ENCODE data around the gene MXRA7.

MXRA7 gene

DNA sequence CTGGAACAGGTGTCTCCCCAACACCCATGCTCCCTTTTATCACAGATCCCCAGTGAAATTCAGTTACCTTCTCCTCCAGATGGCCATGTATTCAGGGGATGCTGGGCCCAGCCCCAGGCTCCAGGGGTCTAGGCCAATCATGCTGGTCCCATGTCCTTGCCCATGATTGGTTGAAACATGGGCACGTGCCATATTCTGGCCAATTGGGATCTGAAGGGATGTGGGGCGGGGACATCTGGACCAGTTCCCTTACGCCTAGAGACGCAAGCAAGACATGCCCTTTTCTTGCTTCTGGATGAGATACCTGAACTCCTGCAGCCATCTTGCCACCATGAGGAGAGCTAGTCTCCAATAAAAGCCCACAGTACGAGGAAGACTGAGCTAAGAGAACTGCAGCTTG lies 36.2 kb downstream of the MXRA7 start:
- no peak for DNase-seq

GRCh38 chr17:76673729-76674128 lies 37.0 kb downstream of the MXRA7 start:
- DNase-seq, result no peak

- no peak for DNase-seq
Measured at GRCh38 chr17:76672892-76673291, 37.9 kb downstream of the MXRA7 start.

- no peak for DNase-seq
Measured at GRCh38 chr17:76672270-76672851, 38.4 kb downstream of the MXRA7 start.

GRCh38 chr17:76671912-76672262 lies 38.9 kb downstream of the MXRA7 start:
- DNase-seq, result no peak

- DNase-seq, result peak; percentile 96
Measured at GRCh38 chr17:76671123-76671911, 39.4 kb downstream of the MXRA7 start.

- DNase-seq, result no peak
Measured at GRCh38 chr17:76670718-76671122, 40.0 kb downstream of the MXRA7 start.

DNA sequence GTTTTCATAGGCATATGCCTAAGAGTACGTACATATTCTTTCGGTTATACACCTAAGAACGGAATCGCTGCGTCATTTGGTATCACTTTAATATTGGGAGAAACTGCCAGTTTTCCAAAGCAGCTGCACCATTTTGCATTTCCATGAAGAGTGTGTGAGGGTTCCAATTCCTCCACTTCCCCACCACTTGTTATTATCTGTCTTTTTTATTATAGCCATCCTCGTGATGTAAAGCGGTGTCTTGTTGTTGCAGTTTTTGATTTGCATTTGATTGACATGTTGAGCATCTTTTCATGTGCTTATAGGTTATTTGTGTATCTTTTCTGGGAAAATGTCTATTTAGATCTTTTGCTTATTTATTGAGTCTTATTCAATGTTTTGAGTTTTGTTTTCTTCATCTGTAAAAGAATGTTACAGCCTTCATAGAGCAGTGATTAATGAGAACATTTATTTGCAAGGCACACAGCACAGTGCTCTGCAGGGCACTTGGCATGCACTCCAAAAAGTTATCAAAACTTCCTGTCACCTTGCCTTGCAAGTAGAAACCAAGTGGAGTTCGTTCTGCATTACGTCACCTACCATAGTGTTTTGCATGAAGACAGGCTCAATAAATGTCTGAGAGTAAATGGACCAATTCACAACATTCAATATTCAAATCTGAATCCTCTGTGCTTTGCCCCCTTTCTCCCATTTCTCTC lies 40.6 kb downstream of the MXRA7 start:
- DNase-seq, result no peak

DNA sequence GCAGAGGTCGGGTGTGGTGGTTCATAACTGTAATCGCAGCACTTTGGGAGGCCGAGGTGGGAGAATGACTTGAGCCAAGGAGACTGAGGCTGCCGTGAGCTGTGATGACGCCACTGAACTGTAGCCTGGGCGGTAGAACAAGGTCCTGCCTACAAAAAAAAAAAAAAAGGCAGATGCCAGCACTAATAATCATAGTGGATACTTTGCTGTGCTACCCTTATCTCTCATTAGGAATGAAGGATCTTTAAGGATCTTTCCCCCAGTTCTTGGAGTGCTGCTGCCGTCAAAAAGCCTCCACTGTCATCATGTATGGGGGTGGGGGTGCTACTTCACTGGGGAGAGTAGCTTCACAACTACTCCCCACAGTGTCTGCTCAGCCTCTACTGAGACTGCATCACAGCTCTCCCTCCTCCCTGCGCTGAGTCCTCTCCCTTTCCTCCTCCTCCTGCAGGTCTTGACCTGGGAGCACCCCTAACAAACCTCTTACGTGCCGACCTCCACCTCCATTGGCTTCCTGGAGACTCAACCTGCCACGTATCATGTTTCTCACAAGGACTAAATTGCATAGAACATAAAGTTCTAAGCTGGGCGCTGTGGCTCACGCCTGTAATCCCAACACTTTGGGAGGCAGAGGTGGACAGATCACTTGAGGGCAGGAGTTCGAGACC lies 42.8 kb downstream of the MXRA7 start:
- DNase-seq, result no peak

- DNase-seq, result no peak
Measured at GRCh38 chr17:76667491-76667755, 43.3 kb downstream of the MXRA7 start.

DNA sequence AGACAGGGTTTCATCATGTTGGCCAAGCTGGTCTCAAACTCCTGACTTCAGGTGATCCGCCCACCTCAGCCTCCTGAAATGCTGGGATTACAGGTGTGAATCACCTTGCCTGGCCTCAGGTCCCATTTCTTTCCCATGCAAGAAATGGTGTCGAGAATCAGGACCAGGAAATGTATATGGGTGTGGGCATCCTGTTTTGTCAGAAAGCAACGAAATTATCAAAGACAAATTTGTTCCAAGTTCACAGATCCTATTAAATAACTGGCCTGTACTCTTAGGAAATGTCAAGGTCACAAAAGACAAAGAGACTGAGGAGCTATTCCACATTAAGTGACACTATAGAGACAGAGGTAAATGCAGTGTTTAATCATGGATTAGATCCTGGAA lies 50.1 kb downstream of the MXRA7 start:
- DNase-seq, result no peak

GRCh38 chr17:76659928-76660655 lies 50.7 kb downstream of the MXRA7 start:
- DNase-seq, result no peak

GRCh38 chr17:76658242-76658662 lies 52.5 kb downstream of the MXRA7 start:
- no peak for DNase-seq

- no peak for DNase-seq
Measured at GRCh38 chr17:76657505-76658241, 53.1 kb downstream of the MXRA7 start.

GRCh38 chr17:76654408-76654807 lies 56.4 kb downstream of the MXRA7 start:
- DNase-seq, result no peak

- DNase-seq, result no peak
Measured at GRCh38 chr17:76650504-76650903, 60.3 kb downstream of the MXRA7 start.

- no peak for DNase-seq
Measured at GRCh38 chr17:76646712-76647111, 64.1 kb downstream of the MXRA7 start.

DNA sequence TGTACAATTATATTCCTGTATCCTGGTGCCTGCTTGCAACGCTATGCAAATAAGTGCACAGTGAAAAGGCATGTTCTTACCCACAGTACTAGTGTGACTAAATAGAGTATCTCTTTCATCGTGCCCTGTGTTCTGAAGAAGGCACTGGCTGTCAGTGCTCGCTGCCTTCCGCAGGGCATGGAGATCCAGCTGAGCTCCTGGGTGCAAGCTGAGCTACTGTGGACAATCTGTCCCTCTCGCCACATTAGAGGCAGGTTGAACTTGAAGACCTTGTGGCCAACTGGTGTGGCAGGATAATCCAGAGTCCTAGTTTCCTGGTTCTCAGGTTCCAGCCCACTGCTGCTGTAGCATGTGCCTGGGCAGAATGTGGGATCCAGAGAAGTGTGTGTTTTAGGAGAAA lies 65.3 kb downstream of the MXRA7 start:
- no peak for DNase-seq

GRCh38 chr17:76644995-76645394 lies 65.8 kb downstream of the MXRA7 start:
- no peak for DNase-seq

DNA sequence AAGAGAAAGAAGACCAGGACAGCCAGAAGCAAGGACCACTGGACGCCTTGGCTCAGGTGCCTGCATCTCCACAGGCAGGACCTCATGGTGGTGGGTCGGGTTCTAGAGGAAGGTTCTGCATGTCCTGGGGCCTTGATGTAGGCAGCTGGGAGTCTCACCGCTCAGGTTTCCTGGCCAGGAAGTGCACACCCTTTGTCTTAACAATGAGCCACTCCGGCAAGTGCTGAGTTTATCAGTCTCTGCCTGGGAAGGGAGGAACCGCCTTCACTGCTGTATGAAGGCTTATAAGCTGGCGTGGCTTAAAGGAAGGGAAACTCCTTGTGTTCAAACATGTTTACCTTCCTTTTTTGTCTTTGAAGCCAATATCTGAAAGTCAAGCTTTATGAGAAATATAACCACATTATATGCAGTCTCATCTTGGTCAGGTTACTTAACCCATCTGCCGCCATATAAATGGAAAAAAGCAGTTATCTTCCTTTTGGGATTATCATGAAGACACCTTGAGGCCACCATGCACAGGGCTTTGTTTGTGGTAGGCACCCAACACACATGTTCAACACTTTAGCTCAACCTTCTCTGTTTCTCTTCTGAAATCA lies 67.1 kb downstream of the MXRA7 start, which contains the start of gene ST6GALNAC1:
ST6GALNAC1 (minus strand) TSS at position 205 of the 596 bp plus-strand sequence; CDS start at position 86, 119 bp downstream.
- no peak for DNase-seq

GRCh38 chr17:76642994-76643393 lies 67.8 kb downstream of the MXRA7 start:
- no peak for DNase-seq

DNA sequence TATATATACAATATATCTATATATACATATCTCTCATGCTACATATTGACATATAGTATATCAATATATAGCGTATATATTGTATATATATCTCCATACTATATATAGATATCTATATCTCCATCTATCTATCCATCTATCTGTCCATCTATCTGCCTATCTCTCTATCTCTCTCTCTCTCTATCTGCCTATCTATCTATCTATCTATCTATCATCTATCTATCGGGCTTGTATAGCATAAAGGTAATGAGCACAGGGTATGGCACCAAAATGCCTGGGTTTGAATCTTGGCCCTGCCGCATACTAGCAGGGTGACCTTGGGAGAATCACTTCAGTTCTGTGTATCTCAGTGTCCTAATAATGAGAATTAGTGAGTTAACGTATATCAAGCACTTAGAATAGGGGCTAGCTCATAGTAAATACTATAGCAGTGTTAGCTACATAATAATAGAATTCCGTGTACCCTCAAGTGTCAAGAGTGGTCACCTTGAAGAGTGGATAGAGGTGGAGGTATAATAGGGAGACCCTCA lies 68.7 kb downstream of the MXRA7 start:
- DNase-seq, result no peak
